Fibroblast of skin of left quadriceps (primary cell): ENCODE data around the gene MUC5B.
"Not testable (repeated sequence)": the region's sequence is repeated elsewhere in the genome, so short reads cannot be mapped to it uniquely, and the experiment has no call there.

Source experiments
- DNase-seq, 2 experiments: peaks; one replicate each; pipeline ENCODE4 v3.0.0-alpha.2; 2013; ENCODE audit warnings: low read depth in 2 of 2

MUC5B gene, protein sequence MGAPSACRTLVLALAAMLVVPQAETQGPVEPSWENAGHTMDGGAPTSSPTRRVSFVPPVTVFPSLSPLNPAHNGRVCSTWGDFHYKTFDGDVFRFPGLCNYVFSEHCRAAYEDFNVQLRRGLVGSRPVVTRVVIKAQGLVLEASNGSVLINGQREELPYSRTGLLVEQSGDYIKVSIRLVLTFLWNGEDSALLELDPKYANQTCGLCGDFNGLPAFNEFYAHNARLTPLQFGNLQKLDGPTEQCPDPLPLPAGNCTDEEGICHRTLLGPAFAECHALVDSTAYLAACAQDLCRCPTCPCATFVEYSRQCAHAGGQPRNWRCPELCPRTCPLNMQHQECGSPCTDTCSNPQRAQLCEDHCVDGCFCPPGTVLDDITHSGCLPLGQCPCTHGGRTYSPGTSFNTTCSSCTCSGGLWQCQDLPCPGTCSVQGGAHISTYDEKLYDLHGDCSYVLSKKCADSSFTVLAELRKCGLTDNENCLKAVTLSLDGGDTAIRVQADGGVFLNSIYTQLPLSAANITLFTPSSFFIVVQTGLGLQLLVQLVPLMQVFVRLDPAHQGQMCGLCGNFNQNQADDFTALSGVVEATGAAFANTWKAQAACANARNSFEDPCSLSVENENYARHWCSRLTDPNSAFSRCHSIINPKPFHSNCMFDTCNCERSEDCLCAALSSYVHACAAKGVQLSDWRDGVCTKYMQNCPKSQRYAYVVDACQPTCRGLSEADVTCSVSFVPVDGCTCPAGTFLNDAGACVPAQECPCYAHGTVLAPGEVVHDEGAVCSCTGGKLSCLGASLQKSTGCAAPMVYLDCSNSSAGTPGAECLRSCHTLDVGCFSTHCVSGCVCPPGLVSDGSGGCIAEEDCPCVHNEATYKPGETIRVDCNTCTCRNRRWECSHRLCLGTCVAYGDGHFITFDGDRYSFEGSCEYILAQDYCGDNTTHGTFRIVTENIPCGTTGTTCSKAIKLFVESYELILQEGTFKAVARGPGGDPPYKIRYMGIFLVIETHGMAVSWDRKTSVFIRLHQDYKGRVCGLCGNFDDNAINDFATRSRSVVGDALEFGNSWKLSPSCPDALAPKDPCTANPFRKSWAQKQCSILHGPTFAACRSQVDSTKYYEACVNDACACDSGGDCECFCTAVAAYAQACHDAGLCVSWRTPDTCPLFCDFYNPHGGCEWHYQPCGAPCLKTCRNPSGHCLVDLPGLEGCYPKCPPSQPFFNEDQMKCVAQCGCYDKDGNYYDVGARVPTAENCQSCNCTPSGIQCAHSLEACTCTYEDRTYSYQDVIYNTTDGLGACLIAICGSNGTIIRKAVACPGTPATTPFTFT (N-terminal part only)

DNA sequence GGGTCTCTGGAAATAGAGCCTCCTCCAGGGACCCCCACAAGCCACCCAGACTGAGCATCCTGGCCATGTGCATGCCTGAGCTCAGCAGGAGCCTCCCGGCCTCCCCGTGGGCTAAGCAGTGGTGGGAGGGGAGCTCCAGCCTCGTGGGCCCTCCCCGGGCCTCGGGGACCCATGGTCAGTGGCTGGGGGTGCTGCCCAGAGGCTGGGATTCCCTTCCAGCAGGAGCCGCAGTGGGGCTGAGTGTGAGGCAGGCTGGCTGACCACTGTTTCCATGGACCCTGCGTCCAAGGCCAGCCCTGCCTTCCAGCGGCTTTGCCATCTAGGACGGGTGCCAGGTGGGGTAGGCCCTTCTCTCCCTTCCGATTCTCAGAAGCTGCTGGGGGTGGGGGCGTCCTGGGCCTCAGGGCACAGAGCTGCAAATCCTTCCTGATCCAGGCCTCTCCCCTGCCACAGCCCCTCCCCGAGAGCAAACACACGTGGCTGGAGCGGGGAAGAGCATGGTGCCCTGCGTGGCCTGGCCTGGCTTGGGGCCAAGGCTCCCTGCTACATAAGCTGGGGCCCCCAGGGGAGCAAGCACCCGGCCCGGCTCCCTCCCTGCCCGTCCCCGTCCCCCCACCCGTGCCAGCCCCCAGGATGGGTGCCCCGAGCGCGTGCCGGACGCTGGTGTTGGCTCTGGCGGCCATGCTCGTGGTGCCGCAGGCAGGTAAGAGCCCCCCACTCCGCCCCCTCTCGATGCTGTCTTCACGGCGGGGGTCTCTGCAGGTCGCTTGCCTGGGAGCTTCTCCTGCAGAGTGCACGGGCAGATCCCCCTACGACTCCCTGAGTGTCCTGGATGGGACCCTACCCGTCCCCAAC, at the start of gene MUC5B:
TSS of gene MUC5B (plus strand) at position 576 of the 855 bp plus-strand sequence. CDS start at position 634, 58 bp downstream.
- DNase-seq, result no peak

DNA sequence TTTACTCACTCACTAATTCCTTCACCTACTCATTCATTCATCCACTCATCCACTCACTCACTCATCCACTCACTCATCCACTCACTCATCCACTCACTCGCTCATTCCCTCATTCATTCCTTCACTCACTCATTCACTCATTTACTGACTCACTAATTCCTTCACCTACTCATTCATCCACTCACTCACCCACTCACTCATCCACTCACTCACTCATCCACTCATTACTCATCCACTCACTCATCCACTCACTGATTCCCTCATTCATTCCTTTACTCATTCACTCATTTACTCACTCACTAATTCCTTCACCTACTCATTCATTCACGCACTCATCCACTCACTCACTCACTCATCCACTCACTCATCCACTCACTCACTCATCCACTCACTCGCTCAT, 49.5 kb upstream of the MUC5B start:
- not testable (repeated sequence) for DNase-seq

DNA sequence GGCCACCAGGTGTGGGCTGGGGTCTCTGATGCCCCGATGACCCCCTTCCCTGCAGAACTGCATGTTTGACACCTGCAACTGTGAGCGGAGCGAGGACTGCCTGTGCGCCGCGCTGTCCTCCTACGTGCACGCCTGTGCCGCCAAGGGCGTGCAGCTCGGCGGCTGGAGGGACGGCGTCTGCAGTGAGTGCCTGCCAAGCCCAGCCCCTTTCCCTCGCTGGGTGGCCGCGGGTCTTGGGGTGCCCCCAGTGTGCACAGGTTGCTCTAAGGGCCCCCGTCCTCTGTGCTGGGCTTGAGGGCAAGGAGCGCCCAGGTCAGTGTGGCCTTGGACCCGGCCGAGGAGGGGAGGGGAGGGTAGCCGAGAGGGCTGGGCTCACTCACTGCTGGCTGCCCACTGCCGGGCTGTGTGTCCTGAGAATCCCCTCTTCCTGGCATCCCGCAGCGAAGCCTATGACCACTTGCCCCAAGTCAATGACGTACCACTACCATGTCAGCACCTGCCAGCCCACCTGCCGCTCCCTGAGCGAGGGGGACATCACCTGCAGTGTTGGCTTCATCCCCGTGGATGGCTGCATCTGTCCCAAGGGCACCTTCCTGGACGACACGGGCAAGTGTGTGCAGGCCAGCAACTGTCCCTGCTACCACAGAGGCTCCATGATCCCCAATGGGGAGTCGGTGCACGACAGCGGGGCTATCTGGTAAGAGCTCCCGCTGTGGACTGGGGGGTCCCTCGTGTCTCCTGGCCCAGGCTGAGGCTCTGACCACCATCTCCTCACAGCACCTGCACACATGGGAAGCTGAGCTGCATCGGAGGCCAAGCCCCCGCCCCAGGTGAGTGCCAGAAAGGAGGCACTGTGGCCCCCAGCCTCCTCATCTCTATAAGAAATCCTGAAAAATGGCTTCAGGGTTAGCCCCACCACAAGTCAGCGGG, 48.2 kb upstream of the MUC5B start:
- no peak for DNase-seq

DNA sequence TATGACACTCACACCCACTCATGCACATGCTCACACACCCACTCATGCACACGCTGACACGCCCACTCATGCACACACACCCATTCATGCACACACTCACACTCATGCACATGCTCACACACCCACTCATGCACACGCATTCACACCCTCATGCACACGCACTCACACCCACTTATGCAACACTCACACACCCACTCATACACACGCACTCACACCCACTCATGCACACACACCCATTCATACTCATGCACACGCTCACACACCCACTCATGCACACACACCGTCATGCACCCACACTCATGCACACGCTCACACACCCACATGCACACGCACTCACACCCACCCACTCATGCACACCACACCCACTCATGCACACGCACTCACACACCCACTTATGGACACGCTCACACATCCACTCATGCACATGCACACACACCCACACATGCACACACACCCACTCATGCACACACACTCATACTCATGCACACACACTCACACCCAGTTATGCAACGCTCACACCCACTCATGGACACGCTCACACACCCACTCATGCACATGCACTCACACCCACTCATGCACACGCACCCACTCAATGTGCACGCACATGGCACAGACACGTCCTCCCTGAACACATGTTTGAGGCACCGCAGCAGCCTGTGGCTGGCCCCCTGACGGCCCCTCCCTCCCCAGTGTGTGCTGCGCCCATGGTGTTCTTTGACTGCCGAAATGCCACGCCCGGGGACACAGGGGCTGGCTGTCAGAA, 47.2 kb upstream of the MUC5B start:
- DNase-seq, result no peak

DNA sequence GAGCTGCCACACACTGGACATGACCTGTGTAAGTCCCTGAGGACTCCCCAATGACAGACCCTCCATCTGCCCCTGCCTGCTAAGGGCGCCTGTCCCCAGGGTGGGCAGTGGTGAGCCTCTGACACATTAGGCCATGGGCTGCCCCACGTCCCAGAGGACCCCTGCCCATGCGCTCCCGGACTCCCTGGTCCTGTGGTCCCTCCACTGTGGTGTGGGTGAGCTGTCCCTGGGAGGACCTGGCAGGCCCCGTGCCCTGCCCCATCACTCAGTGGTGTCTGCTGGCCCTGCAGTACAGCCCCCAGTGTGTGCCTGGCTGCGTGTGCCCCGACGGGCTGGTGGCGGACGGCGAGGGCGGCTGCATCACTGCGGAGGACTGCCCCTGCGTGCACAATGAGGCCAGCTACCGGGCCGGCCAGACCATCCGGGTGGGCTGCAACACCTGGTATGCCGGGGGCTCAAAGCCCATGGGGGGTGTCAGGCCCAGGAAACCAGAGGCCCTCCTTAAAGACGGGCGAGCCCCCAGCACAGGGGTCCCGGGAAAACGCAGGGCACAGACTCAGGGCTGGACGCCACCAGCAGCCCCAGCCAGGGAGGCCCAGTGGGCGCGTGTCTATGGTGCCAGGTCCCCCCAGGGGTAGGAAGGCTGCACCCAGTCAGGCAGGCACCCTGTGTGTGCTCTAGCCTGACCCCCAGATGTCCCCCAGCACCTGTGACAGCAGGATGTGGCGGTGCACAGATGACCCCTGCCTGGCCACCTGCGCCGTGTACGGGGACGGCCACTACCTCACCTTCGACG, 46.4 kb upstream of the MUC5B start:
- no peak for DNase-seq

DNA sequence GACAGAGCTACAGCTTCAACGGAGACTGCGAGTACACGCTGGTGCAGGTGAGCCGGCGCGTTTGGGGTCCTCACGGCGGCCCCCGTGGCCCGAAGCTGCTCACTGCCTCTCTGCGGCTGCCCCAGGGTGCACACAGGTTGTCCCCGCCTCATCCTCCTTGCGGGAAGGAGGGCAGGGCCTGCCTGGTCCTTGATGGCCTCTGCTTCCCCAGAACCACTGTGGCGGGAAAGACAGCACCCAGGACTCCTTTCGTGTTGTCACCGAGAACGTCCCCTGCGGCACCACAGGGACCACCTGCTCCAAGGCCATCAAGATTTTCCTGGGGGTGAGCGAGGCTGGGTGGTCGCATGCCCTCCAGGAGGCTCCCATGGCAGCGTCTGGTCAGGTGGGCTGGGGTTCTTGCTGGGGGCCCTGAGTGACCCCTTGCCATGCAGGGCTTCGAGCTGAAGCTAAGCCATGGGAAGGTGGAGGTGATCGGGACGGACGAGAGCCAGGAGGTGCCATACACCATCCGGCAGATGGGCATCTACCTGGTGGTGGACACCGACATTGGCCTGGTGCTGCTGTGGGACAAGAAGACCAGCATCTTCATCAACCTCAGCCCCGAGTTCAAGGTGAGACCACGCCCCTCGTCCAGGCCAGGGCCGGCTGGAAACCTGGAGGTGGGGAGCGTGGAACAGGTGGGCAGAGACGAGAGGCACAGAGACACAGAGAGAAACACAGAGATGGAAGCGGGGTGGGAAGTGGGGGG, 45.7 kb upstream of the MUC5B start:
- no peak for DNase-seq

DNA sequence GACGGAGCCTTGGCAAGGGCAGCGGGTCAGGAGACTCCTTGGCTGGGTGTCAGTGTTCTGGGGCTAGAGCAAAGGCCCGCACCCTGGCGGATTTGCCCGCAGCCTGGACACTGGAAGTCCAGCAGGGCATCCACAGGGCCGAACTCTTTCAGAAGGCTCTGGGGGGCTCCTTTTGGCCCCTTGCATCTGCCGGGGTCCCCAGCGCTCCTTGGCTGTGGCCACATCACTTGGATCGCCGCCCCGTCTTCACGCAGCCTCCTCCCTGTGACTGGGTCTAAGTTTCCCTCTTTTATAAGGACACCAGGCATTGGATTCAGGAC, 45.1 kb upstream of the MUC5B start:
- DNase-seq, result no peak

DNA sequence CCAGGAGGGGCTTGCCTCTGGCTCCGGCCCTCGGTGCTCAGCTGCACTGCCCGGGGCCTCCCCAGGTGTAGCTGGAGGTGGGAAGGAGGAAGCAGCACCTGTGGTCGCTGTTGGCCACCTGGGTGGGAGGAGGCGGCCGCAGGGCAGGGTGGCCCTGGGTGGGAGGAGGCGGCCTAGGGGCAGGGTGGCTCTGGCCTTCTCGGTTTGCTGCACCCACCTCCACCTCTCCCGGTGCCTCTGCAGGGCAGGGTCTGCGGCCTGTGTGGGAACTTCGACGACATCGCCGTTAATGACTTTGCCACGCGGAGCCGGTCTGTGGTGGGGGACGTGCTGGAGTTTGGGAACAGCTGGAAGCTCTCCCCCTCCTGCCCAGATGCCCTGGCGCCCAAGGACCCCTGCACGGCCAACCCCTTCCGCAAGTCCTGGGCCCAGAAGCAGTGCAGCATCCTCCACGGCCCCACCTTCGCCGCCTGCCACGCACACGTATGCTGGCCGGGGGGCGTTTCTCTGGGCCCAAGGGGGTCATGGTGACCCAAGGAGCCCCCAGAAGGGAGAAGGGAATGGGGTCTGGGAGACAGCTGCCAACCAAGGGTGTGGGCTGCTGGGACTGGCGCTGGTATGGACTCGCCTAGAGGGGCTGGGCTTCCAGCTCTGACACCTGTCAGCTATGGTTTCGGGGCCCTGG, 44.5 kb upstream of the MUC5B start:
- no peak for DNase-seq

DNA sequence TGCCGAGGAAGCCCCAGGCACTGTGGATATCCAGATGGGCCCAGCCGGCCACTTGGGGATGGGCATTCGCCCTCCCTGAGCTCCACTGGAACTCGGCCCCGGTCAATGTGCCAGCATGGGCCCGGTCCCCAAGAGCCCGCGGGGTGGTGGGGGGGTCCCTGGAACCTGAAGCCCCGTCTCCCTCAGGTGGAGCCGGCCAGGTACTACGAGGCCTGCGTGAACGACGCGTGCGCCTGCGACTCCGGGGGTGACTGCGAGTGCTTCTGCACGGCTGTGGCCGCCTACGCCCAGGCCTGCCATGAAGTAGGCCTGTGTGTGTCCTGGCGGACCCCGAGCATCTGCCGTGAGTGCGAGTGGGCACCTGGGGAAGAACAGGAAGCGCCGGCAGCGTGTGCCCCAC, 44.0 kb upstream of the MUC5B start:
- DNase-seq, result no peak

DNA sequence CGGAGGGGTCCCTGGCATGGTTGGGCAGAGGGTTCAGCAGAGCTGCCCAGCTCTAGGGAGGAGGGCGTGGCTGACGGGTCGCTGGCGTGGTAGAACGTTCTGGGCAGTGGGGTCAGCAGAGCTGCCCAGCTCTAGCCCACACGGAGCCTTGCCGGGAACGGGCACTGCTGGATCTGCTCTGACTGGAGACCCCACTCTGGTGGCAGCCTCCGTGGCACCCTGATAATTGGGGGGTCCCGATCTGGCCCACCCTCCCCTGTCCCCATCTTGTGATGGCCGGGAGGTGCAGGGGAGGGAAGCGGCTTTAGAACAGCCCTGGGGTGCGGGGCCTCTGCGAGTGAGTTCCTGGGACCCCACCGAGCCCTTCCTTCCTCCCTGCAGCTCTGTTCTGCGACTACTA, 43.2 kb upstream of the MUC5B start:
- no peak for DNase-seq

DNA sequence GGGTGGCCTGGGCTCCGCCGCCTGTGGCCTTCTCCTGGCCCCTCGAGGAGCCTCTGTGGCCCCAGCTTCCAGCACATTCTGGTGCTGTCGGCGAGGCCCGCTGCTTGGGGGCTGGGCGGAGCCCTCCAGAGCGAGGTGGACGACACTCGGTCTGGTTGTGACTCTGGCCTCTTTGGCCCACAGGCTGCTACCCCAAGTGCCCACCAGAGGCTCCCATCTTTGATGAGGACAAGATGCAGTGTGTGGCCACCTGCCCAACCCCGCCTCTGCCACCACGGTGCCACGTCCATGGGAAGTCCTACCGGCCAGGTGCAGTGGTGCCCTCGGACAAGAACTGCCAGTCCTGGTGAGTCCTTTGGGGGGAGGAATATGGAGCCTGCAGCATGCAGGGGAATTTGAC, 42.7 kb upstream of the MUC5B start:
- DNase-seq, result no peak

DNA sequence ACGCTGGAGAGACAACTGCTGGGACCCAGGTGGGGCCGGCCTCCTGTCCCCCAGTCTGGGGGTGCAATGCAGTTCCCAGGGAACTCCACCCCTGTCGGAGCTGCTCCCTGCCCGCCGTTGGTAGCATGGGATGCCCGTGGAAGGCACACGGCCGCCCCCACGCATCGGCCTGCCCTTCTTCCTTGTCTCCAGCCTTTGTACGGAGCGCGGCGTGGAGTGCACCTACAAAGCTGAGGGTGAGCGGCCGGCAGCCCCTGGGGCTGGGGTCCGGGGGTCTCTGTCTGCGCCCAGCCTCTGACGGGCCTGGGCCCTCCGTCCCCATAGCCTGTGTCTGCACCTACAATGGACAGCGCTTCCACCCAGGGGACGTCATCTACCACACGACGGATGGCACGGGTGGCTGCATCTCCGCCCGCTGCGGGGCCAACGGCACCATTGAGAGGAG, 41.9 kb upstream of the MUC5B start:
- no peak for DNase-seq

DNA sequence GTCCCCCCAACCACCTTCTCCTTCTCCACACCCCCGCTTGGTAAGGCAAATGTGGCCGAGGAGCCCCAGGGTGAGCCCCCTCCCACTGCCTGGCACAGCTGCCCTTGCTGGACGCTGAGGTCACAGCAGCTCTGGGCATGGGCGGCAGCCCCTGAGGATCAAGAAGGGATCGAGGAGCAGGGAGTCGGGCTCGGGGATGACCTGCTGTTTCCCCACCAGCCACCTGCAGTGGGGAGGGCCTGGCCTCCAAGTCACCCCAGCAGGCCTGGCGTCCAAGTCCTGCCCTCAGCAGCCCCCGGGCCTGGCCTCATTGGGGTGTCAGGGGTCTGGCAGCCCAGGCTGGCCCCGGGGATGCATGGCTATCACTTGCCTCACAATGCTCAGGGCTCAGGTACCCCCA, 41.4 kb upstream of the MUC5B start:
- no peak for DNase-seq

DNA sequence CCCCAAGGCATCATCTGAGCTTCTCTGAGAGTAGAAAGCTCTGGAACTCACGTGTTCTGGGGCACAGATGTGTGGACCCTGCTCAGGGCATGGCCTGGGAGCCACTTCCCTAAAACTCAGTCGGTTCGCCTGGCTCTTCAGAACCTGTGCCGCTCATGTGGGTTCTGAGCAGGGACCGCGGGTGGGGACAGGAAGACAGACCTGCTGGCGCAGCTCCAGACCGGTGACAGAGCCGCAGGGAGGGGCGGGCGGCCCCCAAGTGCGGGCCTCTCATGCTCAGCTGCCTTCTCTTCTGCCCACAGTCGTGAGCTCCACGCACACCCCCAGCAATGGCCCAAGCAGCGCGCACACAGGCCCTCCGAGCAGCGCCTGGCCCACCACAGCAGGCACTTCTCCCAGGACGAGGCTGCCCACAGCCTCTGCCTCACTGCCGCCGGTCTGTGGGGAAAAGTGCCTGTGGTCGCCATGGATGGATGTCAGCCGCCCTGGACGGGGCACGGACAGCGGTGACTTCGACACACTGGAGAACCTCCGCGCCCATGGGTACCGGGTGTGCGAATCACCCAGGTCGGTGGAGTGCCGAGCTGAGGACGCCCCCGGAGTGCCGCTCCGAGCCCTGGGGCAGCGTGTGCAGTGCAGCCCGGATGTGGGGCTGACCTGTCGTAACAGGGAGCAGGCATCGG, 40.9 kb upstream of the MUC5B start:
- DNase-seq, result no peak

DNA sequence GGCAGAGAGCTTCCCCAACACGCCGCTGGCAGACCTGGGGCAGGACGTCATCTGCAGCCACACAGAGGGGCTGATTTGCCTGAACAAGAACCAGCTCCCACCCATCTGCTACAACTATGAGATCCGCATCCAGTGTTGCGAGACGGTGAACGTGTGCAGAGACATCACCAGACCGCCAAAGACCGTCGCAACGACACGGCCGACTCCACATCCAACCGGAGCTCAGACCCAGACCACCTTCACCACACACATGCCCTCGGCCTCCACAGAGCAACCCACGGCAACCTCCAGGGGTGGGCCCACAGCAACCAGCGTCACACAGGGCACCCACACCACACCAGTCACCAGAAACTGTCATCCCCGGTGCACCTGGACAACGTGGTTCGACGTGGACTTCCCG, 38.7 kb upstream of the MUC5B start:
- DNase-seq, result not testable (repeated sequence)

DNA sequence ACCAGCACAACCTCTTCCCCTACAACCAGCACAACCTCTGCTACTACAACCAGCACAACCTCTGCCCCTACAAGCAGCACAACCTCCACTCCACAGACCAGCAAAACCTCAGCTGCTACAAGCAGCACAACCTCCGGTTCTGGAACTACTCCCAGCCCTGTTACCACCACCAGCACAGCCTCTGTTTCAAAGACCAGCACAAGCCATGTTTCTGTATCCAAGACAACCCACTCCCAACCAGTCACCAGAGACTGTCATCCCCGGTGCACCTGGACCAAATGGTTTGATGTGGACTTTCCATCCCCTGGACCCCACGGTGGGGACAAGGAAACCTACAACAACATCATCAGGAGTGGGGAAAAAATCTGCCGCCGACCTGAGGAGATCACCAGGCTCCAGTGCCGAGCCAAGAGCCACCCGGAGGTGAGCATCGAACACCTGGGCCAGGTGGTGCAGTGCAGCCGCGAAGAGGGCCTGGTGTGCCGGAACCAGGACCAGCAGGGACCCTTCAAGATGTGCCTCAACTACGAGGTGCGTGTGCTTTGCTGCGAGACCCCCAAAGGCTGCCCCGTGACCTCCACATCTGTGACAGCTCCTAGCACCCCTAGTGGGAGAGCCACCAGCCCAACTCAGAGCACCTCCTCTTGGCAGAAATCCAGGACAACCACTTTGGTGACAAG, 34.3 kb upstream of the MUC5B start:
- not testable (repeated sequence) for DNase-seq
